ENCODE measurements around the gene COL5A2. TPM values are rescaled to one million over a fixed set of nuclear protein-coding genes. Genes with fewer than 3 reads are reported as not detected.

The COL5A2 gene
- total and polyA plus RNA-seq, 9 of the 15 experiments (the other 6 are each of a cell fraction or from before 2014, with no cell fraction given): 0.01 to 0.54 (median 0.19) TPM

DNA sequence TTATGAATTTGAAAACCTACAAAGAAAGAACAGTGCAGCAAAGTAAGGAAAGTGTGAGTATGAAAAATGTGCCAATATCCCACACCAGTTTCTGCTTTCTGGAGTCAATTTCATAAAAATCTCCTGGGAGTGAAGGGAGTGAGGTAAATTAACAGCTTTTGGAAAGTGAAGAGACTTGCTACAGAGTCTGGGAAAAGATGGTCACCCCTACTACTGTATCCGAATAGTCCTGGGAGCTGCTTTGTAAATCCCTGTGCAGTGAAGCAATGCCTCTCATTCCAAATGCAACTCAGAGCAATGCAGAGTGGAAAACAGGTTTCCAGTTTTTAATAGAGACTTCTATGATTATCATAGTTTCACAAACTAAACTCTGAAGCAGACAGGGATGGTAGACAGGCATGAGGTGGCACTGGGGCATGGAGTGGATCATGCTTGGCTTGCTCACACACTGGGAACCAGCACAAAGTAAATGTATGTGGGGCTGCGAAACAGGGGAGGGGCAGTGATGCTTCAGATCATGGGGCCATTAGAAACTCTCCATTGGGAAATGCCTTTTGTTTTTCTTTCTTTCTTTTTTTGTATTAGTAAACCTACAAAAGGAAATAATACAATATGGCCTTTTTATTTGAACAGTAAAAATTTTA is 10.6 kb downstream of the COL5A2 start:
- ATAC-seq: no peak
- CTCF ChIA-PET (ENCODE audit: low intra/inter-chr PET ratio): no interaction called here
- Histone ChIP-seq H3K4me3 (no peak overlapping the region), H3K9me1 (ENCODE audit: control insufficient read depth, insufficient read depth, low read length) (no peaks in the 10 kb centered on the region), H3K4me2 (ENCODE audit: insufficient read depth, low read length) (no peak overlapping the region), H2AFZ (ENCODE audit: low read depth, low read length) (no peak overlapping the region), H3K36me3 (ENCODE audit: control insufficient read depth, insufficient read depth, low read length) (no peaks in the 10 kb centered on the region), H3K4me1 (replicated peaks in 1 of 2; ENCODE audit: control insufficient read depth in 2 of 2, insufficient read depth in 2 of 2, low read length in 2 of 2) (no peaks in the 10 kb centered on the region), H3K9ac (ENCODE audit: insufficient read depth in 1 of 2, low read depth in 2 of 2, low read length in 2 of 2) (no peak overlapping the region), H3K79me2 (ENCODE audit: control insufficient read depth, insufficient read depth, low read length) (no peaks in the 10 kb centered on the region), H3K27ac (ENCODE audit: extremely low read depth, low read depth, low read length) (no peak overlapping the region), H3K27me3 (ENCODE audit: control insufficient read depth in 2 of 2, insufficient read depth in 2 of 2, low read length in 2 of 2) (no peaks in the 10 kb centered on the region), H4K20me1 (replicated peaks; ENCODE audit: control insufficient read depth, insufficient read depth, low read length) (no peaks in the 10 kb centered on the region), H3K9me3 (replicated peaks; ENCODE audit: control insufficient read depth, insufficient read depth, low read depth, low read length) (no peaks in the 10 kb centered on the region)
- in situ Hi-C loops (cut with MboI): no loop called here
- POLR2A ChIA-PET: no interaction called here
- WGBS (ENCODE audit: insufficient coverage, low coverage, missing lambda C conversion rate): 0% methylated on average over 2 of the region's 2 CpGs
- no TSS peak for BruUV-seq (replicated peaks)
- no peak for FAIRE-seq
- DNase-seq (ENCODE audit: extremely low read depth in 1 of 4, low spot score in 3 of 4): no peak
- intact Hi-C loops (cut with micrococcal nuclease): no loop called here
- TF ChIP-seq MAFK (IDR thresholded peaks at IDR 0.05; ENCODE audit: low read length) (no peak), POLR2AphosphoS2 (IDR thresholded peaks at IDR 0.05; ENCODE audit: low read length) (no peak), MAFF (IDR thresholded peaks at IDR 0.05; ENCODE audit: low read length) (no peak), RUNX1 (IDR thresholded peaks at IDR 0.05; ENCODE audit: low read depth) (no peak), RBM22 (IDR thresholded peaks at IDR 0.05; ENCODE audit: low read depth, low read length, poor library complexity, severe bottlenecking) (no peak), NFE2L1 (tag; IDR thresholded peaks at IDR 0.05; ENCODE audit: borderline replicate concordance, low read depth) (no peak), NR3C1 (CRISPR knock-in tag; IDR thresholded peaks at IDR 0.05) (no peak), TBL1XR1 (IDR thresholded peaks at IDR 0.05; ENCODE audit: low read length in 2 of 2) (no peak), TCFL5 (CRISPR knock-in tag; conservative IDR thresholded peaks at IDR 0.05) (no peak), RFX1 (IDR thresholded peaks at IDR 0.05) (no peak), NFIX (CRISPR knock-in tag; IDR thresholded peaks at IDR 0.05; ENCODE audit: low read depth) (no peak), CHCHD3 (CRISPR knock-in tag; IDR thresholded peaks at IDR 0.05) (no peak), MED1 (CRISPR knock-in tag; IDR thresholded peaks at IDR 0.05; ENCODE audit: borderline replicate concordance) (no peak)
- TF ChIP-seq, protein P1, sequence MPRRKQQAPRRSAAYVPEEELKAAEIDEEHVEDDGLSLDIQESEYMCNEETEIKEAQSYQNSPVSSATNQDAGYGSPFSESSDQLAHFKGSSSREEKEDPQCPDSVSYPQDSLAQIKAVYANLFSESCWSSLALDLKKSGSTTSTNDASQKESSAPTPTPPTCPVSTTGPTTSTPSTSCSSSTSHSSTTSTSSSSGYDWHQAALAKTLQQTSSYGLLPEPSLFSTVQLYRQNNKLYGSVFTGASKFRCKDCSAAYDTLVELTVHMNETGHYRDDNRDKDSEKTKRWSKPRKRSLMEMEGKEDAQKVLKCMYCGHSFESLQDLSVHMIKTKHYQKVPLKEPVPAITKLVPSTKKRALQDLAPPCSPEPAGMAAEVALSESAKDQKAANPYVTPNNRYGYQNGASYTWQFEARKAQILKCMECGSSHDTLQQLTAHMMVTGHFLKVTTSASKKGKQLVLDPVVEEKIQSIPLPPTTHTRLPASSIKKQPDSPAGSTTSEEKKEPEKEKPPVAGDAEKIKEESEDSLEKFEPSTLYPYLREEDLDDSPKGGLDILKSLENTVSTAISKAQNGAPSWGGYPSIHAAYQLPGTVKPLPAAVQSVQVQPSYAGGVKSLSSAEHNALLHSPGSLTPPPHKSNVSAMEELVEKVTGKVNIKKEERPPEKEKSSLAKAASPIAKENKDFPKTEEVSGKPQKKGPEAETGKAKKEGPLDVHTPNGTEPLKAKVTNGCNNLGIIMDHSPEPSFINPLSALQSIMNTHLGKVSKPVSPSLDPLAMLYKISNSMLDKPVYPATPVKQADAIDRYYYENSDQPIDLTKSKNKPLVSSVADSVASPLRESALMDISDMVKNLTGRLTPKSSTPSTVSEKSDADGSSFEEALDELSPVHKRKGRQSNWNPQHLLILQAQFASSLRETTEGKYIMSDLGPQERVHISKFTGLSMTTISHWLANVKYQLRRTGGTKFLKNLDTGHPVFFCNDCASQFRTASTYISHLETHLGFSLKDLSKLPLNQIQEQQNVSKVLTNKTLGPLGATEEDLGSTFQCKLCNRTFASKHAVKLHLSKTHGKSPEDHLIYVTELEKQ (CRISPR knock-in tag; IDR thresholded peaks at IDR 0.05): no peak
- TF ChIP-seq, protein P2, sequence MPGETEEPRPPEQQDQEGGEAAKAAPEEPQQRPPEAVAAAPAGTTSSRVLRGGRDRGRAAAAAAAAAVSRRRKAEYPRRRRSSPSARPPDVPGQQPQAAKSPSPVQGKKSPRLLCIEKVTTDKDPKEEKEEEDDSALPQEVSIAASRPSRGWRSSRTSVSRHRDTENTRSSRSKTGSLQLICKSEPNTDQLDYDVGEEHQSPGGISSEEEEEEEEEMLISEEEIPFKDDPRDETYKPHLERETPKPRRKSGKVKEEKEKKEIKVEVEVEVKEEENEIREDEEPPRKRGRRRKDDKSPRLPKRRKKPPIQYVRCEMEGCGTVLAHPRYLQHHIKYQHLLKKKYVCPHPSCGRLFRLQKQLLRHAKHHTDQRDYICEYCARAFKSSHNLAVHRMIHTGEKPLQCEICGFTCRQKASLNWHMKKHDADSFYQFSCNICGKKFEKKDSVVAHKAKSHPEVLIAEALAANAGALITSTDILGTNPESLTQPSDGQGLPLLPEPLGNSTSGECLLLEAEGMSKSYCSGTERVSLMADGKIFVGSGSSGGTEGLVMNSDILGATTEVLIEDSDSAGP (CRISPR knock-in tag; IDR thresholded peaks at IDR 0.05): no peak
- TF ChIP-seq, protein P3, sequence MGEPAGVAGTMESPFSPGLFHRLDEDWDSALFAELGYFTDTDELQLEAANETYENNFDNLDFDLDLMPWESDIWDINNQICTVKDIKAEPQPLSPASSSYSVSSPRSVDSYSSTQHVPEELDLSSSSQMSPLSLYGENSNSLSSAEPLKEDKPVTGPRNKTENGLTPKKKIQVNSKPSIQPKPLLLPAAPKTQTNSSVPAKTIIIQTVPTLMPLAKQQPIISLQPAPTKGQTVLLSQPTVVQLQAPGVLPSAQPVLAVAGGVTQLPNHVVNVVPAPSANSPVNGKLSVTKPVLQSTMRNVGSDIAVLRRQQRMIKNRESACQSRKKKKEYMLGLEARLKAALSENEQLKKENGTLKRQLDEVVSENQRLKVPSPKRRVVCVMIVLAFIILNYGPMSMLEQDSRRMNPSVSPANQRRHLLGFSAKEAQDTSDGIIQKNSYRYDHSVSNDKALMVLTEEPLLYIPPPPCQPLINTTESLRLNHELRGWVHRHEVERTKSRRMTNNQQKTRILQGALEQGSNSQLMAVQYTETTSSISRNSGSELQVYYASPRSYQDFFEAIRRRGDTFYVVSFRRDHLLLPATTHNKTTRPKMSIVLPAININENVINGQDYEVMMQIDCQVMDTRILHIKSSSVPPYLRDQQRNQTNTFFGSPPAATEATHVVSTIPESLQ (CRISPR knock-in tag; IDR thresholded peaks at IDR 0.05): no peak
